Stimulated activated CD8-positive, alpha-beta memory T cell treated with anti-CD3 and anti-CD28 coated beads, Interleukin-12 subunit alpha, Interleukin-12 subunit beta, amount 100 ng/mL, for 1 hour (primary cell): ENCODE results near the gene FMN2.

Experiments
- DNase-seq: peaks from one replicate; pipeline ENCODE4 v3.0.0-alpha.2; 2020; ENCODE audit warnings: low read depth

Gene FMN2

DNA sequence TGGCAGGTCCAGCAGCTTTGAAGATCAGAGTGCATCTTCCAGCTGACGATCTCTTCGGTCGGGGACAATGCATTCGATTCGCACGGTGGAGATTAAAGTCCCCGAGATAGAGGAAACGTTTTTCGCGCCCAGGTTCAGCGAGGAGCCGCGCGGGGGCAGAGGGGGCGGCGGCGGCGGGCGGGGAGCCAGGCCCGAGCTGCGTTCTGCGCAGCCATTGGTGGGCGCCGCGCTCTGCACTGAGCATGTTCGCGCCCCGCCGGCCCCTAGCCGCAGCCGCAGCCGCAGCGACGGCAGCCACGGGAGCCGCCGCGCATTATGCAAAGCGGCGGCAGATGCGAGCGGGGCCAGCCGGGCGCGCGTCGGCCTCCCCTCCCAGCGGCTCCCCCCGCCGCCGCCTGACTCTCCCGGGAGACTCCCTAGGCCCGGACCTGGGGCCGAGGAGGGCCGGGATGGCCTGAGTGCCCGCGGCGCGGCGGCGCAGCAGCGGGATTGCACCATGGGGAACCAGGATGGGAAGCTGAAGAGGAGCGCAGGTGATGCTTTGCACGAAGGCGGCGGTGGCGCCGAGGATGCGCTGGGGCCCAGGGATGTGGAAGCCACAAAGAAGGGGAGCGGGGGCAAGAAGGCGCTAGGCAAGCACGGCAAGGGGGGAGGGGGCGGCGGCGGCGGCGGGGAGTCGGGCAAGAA is at the start of gene FMN2:
TSS of gene FMN2 (plus strand) at position 270 of the 687 bp plus-strand sequence. CDS start at position 497, 227 bp downstream.
- no peak for DNase-seq

DNA sequence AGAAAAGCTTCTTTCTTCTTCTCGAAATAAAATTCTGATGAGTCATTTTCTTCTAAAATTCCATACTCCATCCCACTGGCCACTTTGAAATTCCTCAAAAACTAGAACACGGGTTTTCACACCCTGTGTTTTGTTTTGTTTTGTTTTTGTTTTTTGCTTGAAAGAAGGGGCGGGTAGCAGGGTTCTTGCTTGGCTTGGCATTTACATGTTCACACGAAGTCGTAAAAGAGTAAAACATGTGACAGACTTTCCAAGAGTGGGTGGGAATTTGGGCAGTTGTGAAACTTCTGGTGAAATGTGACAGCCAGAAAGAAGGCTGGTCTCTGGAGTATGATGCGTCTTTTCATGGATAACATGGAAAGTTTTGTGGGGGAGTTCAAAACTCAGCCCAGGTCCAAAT is 47.1 kb upstream of the FMN2 start:
- DNase-seq: no peak

DNA sequence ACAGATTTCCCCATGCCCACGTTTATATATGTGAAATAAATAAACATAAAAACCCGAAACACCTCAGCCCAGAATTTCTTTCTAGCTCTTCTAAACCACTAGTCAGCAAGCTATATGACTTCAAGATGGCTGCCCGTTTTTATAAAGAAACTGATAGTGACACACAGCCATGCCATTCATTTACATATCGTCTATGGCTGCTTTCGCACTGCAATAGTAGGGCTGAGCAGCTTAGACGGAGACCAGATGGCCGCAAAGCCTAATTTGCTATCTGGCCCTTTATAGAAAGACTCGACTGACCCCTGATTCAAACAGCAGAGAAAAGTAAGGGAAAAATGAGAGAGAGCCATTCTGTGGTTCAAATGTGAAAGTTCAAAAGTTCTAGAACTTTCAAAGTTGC is 45.7 kb upstream of the FMN2 start:
- no peak for DNase-seq

DNA sequence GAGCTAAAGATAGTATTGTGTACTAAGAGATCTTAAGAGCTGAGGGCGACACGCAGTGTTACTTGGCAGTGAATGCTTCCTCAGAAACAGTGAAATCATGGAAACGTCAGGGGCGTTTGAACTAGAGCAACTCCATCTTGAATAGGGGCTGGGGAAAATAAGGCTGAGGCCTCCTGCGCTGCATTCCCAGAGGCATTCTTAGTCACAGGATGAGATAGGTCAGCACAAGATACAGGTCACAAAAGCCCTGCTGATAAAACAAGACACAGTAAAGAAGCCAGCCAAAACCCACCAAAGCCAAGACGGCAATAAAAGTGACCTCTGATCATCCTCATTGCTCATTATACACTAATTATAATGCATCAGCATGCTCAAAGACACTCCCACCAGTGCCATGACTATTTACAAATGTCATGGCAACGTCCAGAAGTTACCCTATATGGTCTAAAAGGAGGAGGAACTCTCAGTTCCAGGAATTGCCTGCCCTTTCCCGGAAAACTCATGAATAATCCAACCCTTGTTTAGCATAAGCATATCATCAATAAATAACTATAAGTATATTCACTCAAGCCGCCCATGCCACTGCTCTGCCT is 37.5 kb upstream of the FMN2 start:
- no peak for DNase-seq

DNA sequence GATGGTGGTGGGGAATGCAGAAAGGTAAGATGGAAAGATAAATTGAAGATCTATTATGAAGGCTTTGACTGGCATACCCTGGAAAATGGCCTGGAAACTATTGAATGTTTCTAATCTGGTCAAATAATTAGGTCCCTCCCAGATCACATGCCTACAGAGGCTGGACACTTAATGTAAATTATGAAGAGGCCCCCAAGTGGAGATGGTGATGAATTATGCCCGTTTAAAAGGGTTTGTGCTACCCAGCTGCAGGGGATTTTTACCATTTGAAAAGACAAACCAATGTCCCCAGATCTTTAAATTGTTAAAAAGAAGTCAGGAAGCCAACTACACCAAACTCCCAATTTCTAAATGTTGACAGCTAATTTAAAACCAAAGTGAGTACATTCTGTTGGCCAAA is 35.7 kb upstream of the FMN2 start:
- DNase-seq: no peak

DNA sequence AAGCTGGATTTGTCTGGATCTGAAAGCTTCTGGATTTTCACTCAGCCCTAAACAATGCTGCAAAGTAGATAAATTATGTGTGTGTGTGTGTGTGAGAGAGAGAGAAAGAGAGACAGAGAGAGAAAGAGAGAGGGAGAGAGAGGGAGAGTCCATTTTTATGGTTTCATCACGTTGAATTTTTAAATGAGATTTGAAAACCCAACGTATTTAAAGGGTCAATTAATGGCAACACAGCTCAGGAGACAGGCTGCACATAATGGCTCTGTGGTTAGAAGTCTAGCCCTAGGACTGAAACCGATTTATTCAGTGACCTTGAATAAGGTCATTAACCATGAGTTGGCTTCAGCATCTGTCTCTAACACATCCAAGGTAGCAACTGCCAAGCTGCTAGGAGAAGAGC is 35.3 kb upstream of the FMN2 start:
- no peak for DNase-seq

DNA sequence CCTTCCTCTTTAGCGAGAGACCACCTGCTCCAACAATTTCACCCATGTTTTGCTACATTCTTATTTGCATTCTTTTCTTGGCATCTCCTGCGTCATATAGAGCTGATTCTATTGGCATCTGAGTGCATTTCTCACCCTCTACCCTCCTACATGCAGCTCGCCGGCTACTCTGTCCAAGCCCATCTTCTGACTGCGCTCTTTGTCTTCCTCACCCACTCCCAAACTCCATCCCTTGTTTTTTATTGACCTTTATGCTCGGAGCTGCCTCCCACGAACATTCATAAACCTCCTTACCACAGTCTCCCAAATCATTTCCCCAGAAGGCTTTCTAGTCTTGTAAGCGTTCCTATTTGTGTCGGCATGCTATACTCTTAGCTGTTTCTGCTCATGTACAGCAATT is 33.6 kb upstream of the FMN2 start:
- no peak for DNase-seq

DNA sequence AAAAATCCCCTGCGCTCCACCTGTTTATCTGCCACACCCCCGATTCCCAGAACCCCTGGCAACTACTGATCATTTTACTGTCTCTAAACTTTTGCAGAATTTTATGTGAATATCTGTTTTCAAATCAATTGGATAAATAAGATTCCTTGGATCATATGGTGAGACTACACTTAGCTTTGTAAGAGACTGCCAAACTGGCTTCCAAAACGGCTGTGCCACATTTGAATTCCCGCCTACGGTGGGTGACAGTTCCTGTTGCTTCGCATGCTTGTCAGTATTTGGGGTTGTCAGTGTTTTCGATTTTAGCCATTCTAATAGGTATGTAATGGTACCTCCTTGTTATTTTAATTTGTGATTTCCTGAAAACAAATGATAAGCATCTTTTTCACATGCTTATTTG is 22.7 kb upstream of the FMN2 start:
- no peak for DNase-seq

DNA sequence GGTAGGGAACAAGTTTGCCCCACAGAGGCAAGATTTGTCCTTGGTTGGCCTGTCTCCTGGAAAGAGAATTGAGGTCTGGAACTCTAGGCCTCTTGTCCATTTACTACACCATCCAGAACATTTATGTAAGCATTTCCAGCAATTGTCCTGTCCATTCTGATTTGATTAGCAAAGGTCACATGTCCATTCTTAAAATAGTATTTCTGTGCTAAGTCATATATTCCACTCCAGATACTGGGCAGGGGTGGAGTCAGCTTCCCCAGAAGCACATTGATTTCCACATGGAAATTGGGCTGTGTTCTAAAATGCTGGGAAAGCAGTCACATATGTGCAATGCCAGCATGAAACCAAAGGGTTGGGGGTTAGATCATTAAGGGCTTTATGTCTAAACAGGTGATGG is 21.5 kb upstream of the FMN2 start:
- no peak for DNase-seq

DNA sequence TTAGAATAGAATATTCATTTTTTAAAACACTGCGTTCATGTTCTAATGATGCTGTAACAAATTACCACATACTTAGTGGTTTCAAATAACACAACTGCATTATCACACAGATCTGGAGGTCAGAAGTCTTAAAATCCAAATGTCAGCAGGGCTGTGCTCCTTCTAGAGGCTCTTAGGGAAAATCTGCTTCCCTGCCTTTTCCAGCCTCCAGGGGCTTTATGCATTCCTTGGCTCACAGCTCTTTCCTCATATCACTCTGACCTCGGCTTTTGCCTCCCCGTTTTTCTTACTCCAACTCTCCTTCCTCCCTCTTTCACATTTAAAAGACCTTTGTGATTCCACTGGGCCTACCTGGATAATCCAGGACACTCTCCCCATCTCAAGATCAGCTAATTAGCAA is 18.6 kb upstream of the FMN2 start:
- no peak for DNase-seq

DNA sequence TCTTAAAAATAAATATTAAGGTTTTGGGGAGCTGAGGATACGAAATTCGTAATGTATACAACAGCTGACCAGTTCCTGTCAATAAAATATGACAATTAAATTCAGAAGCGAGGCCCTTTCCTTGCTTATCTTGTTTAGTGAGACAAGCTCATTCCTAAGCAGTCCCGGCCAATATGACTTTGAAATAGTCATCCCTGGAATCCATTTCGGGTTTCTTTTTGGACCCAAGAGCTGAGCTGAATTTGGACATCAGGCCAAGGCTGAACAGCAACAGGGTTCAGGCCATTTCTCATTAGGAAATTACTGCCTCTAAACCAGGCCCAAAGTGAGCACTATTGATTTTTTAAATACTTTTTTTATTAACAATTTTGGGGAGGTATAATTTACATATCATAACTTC is 17.3 kb upstream of the FMN2 start:
- no peak for DNase-seq

DNA sequence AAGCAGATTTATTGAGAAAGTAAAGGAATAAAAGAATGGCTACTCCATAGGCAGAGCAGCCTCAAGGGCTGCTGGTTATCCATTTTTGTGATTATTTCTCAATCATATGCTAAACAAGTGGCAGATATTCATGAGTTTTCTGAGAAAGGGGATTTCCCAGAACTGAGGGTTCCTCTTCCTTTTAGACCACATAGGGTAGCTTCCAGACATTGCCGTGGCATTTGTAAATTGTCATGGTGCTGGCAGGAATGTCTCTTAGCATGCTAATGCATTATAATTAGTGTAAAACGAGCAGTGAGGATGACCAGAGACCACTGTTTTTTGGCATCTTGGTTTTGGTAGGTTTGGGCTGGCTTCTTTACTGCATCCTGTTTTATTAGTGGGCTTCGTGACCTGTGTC is 16.8 kb upstream of the FMN2 start:
- DNase-seq: no peak

DNA sequence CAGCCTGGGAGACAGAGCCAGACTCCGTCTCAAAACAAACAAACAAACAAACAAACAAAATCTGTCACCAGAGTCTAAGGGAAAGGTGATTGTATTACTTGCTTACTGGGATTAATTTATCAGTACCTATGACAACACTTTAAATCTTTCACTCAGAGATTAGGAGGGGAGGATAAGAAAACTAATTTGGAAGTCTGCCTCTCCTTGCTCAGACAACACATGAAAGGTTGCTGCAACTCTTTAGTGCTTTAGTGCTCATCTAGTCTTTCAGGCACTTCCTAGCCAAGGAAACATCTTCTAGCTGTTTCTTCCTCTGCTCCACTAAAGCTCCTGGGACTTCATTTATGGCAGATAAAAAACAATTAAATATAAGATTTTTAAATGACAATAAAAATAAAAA is 7.3 kb upstream of the FMN2 start:
- DNase-seq: no peak

DNA sequence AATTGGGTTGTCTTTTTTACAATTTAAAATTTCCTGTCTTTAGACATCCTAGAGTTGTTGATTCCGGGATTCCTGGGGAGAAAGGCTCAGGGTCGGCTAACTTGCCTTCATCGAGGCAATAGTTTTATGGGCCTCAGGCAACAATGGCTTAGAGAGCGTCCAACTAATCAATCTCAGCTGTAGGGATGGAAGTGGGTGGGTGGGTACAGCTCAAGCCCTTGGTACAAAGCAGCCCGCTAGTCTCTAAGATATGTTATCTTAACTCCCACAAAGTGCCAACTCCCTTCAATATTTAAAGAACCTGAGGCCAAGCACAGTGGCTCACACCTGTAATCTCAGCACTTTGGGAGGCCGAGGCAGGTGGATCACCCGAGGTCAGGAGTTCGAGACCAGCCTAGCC is 6.9 kb upstream of the FMN2 start:
- no peak for DNase-seq

DNA sequence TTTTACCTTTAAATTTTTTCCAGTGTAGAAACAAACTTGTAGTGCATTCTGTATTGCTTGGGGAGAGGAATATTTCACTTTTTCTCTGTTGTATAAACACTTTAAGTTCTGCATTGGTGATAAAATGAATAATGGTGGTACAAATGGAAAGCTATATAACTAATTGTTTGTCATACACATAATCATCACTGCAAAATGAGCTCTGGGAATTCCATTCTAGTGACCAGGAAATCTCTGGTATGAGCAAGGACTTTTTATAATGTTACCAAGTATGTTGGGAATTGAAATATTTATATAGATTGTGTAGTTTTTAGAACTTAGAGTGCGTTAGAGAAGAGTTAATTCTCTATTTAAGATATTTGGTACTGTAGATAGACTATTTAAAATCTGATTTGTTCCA is 5.0 kb upstream of the FMN2 start:
- DNase-seq: no peak

DNA sequence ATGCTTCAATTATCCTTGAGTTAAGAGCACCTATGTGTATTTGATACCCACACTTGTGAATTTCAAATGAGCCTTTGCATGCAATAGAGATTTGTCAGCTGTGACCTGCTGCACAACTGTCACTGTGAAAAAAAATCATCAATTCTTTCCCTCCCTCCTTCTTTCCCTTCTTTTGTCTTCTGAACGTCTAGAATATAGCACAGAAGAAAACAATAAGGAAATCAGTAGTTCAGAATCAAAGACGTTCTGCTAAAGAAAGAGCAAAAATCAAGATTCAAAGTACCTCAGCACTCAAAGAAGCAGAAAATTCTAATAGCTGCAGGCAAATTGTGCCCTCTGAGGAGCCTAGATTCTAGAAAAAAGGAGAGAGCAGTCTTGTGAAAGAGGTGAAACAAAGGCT is 1.7 kb upstream of the FMN2 start:
- DNase-seq: no peak

DNA sequence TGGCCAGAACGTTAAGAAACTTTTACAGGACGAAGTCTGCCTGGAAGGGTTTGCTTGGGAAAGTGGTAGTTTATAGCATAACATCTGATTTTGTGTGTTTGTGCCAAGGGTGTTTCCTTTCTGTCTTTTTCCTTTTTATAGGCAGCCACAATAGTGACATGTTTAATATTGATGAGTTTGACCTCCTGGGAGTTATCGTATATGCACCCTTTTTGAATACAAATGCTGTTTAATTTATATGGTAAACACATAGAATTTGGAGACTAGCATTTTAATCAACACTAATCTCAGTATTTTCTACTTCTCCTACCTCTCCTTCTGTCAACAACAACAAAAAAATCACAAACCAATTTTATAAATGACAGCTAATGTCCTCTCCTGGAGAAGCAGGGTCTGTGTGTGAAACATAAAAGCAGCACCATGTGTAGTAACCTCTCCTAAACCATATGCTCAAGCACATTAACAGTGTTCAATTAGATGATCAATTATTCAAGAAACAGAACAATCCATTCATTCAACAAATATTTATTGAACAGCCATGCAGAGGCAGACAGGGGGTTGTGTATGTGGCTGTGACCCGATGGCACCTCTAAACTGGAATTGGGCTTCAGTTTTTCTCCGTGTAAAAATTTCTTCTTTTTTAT is 604 bp upstream of the FMN2 start:
- DNase-seq: no peak

DNA sequence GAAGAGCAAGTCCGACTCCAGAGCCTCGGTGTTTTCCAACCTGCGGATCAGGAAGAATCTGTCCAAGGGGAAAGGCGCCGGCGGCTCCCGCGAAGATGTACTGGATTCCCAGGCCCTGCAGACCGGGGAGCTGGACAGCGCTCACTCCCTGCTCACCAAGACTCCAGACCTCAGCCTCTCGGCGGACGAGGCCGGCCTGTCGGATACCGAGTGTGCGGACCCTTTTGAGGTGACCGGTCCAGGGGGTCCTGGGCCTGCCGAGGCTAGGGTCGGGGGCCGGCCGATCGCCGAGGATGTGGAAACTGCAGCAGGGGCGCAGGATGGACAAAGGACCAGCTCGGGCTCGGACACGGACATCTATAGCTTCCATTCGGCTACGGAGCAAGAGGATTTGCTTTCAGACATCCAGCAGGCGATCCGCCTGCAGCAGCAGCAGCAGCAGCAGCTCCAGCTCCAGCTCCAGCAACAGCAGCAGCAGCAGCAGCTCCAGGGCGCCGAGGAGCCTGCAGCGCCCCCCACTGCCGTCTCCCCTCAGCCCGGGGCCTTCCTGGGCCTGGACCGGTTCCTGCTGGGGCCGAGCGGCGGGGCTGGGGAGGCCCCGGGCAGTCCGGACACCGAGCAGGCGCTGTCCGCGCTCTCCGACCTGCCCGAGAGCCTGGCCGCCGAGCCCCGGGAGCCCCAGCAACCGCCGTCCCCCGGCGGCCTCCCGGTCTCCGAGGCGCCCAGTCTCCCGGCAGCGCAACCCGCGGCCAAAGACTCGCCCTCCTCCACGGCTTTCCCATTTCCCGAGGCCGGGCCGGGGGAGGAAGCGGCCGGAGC is 827 bp downstream of the FMN2 start:
- DNase-seq: no peak

DNA sequence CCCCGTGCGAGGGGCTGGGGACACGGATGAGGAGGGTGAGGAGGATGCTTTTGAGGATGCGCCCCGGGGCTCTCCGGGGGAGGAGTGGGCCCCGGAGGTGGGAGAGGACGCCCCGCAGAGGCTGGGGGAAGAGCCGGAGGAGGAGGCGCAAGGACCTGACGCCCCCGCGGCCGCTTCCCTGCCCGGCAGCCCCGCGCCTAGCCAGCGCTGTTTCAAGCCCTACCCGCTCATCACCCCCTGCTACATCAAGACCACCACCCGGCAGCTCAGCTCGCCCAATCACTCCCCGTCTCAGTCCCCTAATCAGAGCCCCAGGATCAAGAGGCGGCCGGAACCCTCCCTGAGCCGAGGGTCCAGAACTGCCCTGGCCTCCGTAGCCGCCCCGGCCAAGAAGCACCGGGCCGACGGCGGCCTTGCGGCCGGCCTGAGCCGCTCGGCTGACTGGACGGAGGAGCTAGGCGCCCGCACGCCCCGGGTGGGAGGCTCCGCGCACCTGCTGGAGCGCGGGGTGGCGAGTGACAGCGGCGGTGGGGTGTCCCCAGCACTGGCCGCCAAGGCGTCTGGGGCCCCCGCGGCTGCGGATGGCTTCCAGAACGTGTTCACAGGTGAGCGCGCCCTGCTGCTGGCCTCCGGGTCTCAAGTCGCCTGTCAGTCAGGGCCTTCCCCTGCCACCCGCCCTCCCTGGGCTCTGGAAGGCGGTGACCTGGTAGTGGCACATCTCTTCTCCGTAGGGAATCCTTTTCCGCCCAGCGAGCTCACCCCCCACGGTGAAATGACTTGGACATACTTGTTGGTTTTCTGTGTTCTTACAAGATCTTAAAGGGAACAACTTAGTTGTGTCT is 1.7 kb downstream of the FMN2 start:
- DNase-seq: no peak

DNA sequence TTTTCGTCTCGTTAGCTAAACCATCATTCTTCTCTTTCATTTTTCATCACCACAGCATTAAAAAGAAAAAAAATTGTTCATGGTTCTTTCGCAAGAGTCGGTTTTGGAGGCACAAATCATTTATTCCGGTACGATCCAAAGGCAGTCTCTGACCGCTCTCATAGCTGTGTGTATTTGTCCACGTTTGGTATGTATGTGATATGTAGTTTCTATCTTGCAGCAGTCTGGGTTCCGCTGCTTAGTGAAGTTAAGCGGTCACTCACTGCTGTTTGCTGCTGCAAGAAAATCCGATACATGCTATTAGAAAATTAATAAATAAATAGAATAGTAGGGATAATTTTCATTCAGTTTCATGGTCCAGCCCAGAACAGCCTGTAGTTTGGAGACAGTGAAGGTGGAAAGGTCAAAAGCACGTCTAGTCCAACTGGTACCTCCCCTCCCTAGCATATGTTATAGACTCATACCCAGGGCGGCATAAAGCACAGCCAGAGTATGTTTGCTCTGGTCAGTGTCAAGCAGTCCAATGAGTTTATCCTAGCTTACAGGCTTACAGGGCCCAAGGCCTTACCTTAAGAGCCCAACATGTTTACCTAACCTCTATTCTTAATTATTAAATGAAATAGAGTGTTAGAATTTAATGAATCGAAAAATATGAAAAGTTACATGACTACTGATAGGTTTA is 2.5 kb downstream of the FMN2 start:
- no peak for DNase-seq

DNA sequence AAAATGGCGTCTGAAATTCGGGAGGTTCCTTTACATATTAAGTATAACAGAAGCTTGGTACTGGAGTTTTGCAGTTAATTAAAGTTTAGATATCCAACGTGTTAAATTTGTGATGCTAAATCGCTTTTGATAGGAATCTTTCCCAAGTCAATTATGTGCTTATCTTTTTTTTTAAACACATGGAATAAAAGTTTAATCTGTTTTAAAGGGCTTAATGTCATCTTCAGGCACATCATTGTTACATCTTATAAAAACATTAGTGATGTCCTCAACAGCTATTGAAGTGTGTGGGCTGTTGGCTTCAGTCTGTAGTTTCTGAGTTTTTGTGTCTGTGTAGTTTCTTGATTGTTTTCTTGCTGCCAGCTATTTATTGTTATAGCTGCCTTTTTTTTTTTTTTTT is 5.3 kb downstream of the FMN2 start:
- no peak for DNase-seq
